AG09309 (cell line): Measurements from ENCODE around the gene RHBDL3.
"Not testable (repeated sequence)": the region's sequence is repeated elsewhere in the genome, so short reads cannot be mapped to it uniquely, and the experiment has no call there.

ENCODE experiments used
- DNase-seq: peaks from one replicate; pipeline ENCODE4 v3.0.0-alpha.2; 2010; ENCODE audit warnings: low read depth
- H3K4me3 ChIP-seq: 2 replicates; pipeline ENCODE4 v1.5.1; 2011; ENCODE audit warnings: mild to moderate bottlenecking, low read depth, low read length, moderate library complexity; ENCODE audit not compliant: control insufficient read depth
- TF ChIP-seq, protein P1 (sequence below): IDR thresholded peaks from 2 replicates; pipeline ENCODE4 v1.5.1; 2011; ENCODE audit warnings: mild to moderate bottlenecking, low read depth, low read length, inconsistent platforms; ENCODE audit not compliant: insufficient read depth, control insufficient read depth; ENCODE audit errors: missing control alignments

Gene RHBDL3

DNA sequence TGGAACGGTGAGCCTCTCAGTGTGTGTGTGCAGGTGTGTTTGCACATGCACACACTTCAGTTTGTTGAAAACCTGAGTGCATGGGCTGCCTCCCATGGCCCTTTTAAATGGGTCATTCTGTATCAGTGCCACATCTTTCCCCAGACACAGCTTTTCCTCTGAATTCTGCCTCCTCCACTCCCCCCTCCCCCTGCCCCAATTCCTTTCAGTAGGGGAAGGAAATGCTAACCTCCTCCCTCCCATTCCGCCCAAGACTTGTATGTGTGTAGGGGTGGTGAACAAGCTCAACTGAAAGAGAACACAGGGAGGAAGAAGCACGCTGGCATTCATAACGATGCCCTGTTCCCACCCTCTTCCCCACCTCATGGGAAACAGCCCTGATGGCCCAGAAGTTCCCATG is 42.0 kb downstream of the RHBDL3 start:
- no peak overlapping the region for H3K4me3 ChIP-seq
- TF ChIP-seq, protein P1, sequence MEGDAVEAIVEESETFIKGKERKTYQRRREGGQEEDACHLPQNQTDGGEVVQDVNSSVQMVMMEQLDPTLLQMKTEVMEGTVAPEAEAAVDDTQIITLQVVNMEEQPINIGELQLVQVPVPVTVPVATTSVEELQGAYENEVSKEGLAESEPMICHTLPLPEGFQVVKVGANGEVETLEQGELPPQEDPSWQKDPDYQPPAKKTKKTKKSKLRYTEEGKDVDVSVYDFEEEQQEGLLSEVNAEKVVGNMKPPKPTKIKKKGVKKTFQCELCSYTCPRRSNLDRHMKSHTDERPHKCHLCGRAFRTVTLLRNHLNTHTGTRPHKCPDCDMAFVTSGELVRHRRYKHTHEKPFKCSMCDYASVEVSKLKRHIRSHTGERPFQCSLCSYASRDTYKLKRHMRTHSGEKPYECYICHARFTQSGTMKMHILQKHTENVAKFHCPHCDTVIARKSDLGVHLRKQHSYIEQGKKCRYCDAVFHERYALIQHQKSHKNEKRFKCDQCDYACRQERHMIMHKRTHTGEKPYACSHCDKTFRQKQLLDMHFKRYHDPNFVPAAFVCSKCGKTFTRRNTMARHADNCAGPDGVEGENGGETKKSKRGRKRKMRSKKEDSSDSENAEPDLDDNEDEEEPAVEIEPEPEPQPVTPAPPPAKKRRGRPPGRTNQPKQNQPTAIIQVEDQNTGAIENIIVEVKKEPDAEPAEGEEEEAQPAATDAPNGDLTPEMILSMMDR: no peak
- no peak for DNase-seq

DNA sequence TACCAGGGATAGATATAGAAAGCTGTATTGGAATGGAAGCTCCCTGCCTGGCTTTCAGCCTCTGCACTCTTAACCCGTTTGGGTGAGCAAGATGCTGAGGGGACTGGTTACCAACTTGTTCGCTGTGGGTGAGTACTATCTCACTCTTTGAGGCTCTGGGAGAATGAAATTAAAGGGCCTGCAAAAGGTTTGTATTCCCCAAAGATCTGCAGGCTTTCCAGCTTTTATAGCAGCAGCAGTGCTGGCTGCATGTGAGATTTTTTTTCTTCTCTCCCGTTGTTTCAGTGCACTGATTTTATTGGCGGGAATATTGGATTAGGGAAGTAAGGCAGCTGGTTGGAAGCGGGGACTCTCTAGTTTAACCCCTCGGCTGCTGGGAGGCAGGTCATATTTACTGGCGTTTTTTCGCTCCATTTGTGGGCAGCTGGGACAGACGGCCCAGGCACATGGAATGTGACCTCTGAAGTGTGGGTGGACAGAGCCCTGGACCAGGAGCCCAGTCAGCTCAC is 45.5 kb downstream of the RHBDL3 start:
- DNase-seq: no peak
- no peak overlapping the region for H3K4me3 ChIP-seq
- TF ChIP-seq, protein P1: no peak

GRCh38 chr17:32314636-32315035 is 49.0 kb downstream of the RHBDL3 start:
- no peak for DNase-seq
- TF ChIP-seq, protein P1: no peak
- no peak overlapping the region for H3K4me3 ChIP-seq

- no peak overlapping the region for H3K4me3 ChIP-seq
- TF ChIP-seq, protein P1: no peak
Observed at GRCh38 chr17:32315171-32315570, 49.5 kb downstream of the RHBDL3 start.

DNA sequence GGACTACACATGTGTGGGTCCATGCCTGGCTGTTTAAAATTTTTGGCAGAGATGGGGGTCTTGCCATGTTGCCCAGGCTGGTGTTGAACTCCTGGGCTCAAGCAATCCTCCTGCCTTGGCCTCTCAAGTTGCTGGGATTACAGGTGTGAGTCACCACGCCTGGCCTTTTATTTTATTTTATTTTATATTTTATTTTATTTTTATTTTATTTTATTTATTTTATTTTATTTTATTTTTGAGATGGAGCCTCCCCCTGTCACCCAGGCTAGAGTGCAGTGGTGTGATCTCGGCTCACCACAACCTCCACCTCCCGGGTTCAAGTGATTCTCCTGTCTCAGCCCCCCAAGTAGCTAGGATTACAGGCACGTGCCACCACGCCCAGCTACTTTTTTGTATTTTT is 51.0 kb downstream of the RHBDL3 start:
- DNase-seq, H3K4me3 ChIP-seq: not testable (repeated sequence)

More at GRCh38 chr17:32315171-32315570, 49.5 kb downstream of the RHBDL3 start:
- no peak for DNase-seq

DNA sequence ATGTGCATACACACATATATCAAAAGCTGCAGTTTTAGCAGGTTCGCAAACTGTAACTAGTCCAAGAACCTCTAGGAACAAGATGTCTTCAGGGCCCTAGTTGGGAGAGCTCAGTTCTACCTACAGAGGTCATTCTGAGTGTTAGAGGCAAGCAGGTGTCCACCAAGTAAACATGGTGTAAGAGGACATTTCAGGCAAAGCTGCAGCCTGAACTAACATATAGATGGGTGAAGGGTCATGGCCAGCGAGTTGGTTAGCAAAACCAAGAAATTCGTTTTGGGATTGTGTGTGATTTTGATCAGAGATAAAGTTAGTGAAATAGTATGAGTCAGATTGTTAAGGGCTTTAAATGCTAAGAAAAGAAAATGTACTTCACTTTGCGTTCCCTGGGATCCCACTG is 51.7 kb downstream of the RHBDL3 start:
- no peak for DNase-seq
- TF ChIP-seq, protein P1: no peak
- H3K4me3 ChIP-seq: no peak overlapping the region

GRCh38 chr17:32318071-32318470 is 52.4 kb downstream of the RHBDL3 start:
- TF ChIP-seq, protein P1: no peak
- H3K4me3 ChIP-seq: no peak overlapping the region
- DNase-seq: no peak
